ENCODE results near the gene MPST.
A peak's percentile ranks its signal among the peaks of the same experiment; 100 is the strongest.
"Not testable (repeated sequence)": the region's sequence is repeated elsewhere in the genome, so short reads cannot be mapped to it uniquely, and the experiment has no call there.

The MPST gene

GRCh38 chr22:37019309-37020191 lies at the start of gene MPST, which contains the start of gene TST:
Gene MPST, plus strand, starts transcription at chr22:37019742. Its CDS starts 95 bp downstream, at chr22:37019837.
Gene TST, minus strand, starts transcription at chr22:37019447. Its CDS starts 715 bp downstream, at chr22:37018732.
- DNase-seq = peak; percentile 33

GRCh38 chr22:36971341-36972125 lies 48.0 kb upstream of the MPST start:
- DNase-seq = no peak

- no peak for DNase-seq
These were observed 42.9 kb upstream of the MPST start for GRCh38 chr22:36976606-36977005.

- DNase-seq = no peak
These were observed 42.1 kb upstream of the MPST start for GRCh38 chr22:36977401-36977861.

- DNase-seq = peak; percentile 79
These were observed 41.4 kb upstream of the MPST start for GRCh38 chr22:36977947-36978660.

- DNase-seq = no peak
These were observed 40.3 kb upstream of the MPST start for GRCh38 chr22:36979016-36979910.

- DNase-seq = no peak
These were observed 38.2 kb upstream of the MPST start for GRCh38 chr22:36981247-36981775.

GRCh38 chr22:36982136-36982535 lies 37.4 kb upstream of the MPST start:
- no peak for DNase-seq

- DNase-seq = peak; percentile 42
These were observed 34.2 kb upstream of the MPST start for GRCh38 chr22:36985211-36985889.

- no peak for DNase-seq
These were observed 33.2 kb upstream of the MPST start for GRCh38 chr22:36986242-36986821.

- no peak for DNase-seq
These were observed 31.3 kb upstream of the MPST start for GRCh38 chr22:36988075-36988832.

- not testable (repeated sequence) for DNase-seq
These were observed 30.5 kb upstream of the MPST start for GRCh38 chr22:36989012-36989411.

- DNase-seq = no peak
These were observed 29.1 kb upstream of the MPST start for GRCh38 chr22:36990457-36990856.

- DNase-seq = no peak
These were observed 28.3 kb upstream of the MPST start for GRCh38 chr22:36991206-36991605.

- DNase-seq = no peak
These were observed 21.8 kb upstream of the MPST start for GRCh38 chr22:36997746-36998145.

- no peak for DNase-seq
These were observed 20.8 kb upstream of the MPST start for GRCh38 chr22:36998620-36999351.

- no peak for DNase-seq
These were observed 20.1 kb upstream of the MPST start for GRCh38 chr22:36999463-36999862.

GRCh38 chr22:37000676-37001534 lies 18.6 kb upstream of the MPST start:
- no peak for DNase-seq
